ENCODE data around the gene CWC27. TPM values are rescaled to one million over a fixed set of nuclear protein-coding genes. Genes with fewer than 3 reads are reported as not detected.

Gene CWC27
- total and polyA plus RNA-seq, 9 of the 15 experiments (the other 6 are each of a cell fraction or from before 2014, with no cell fraction given), result 19.7 to 49.3 (median 38.3) TPM

DNA sequence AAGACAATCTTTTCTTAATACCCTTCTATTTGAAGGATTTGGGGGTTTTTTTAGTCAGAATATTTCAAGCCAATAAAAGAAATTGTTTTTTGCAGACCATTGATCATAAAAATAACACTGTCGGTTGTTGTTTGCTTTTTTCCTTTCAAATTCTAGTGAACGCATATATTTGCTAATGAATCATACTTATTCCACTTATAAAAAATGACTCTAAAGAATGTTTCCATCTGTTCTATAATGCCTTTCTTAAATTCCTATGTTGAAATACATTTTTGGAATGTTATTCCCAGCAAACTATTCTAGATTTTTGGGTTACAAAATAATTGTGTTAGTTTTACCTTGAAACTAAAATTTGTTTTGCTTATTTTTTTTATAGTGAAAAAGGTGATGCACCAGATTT is 32.2 kb downstream of the CWC27 start:
- no TSS peak for BruUV-seq (replicated peaks)
- H3K79me2 ChIP-seq (ENCODE audit: control insufficient read depth, insufficient read depth, low read length), result no peaks in the 10 kb centered on the region
- no peak overlapping the region for H3K4me3 ChIP-seq
- ATAC-seq, result no peak
- TF ChIP-seq, protein P1, sequence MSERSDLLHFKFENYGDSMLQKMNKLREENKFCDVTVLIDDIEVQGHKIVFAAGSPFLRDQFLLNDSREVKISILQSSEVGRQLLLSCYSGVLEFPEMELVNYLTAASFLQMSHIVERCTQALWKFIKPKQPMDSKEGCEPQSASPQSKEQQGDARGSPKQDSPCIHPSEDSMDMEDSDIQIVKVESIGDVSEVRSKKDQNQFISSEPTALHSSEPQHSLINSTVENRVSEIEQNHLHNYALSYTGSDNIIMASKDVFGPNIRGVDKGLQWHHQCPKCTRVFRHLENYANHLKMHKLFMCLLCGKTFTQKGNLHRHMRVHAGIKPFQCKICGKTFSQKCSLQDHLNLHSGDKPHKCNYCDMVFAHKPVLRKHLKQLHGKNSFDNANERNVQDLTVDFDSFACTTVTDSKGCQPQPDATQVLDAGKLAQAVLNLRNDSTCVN (CRISPR knock-in tag; IDR thresholded peaks at IDR 0.05), result no peak
- TF ChIP-seq TRIM24 (IDR thresholded peaks at IDR 0.05), result no peak
- TF ChIP-seq FOXK1 (CRISPR knock-in tag; IDR thresholded peaks at IDR 0.05; ENCODE audit: borderline replicate concordance), result no peak
- no peak for TF ChIP-seq ADNP (tag; IDR thresholded peaks at IDR 0.05)
- TF ChIP-seq HNRNPUL1 (IDR thresholded peaks at IDR 0.05; ENCODE audit: low read length), result no peak
- TF ChIP-seq, protein P2, sequence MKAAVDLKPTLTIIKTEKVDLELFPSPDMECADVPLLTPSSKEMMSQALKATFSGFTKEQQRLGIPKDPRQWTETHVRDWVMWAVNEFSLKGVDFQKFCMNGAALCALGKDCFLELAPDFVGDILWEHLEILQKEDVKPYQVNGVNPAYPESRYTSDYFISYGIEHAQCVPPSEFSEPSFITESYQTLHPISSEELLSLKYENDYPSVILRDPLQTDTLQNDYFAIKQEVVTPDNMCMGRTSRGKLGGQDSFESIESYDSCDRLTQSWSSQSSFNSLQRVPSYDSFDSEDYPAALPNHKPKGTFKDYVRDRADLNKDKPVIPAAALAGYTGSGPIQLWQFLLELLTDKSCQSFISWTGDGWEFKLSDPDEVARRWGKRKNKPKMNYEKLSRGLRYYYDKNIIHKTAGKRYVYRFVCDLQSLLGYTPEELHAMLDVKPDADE (conservative IDR thresholded peaks at IDR 0.05; ENCODE audit: control insufficient read depth, low read depth, low read length), result no peak
- TF ChIP-seq, protein P3, sequence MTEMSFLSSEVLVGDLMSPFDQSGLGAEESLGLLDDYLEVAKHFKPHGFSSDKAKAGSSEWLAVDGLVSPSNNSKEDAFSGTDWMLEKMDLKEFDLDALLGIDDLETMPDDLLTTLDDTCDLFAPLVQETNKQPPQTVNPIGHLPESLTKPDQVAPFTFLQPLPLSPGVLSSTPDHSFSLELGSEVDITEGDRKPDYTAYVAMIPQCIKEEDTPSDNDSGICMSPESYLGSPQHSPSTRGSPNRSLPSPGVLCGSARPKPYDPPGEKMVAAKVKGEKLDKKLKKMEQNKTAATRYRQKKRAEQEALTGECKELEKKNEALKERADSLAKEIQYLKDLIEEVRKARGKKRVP (CRISPR knock-in tag; IDR thresholded peaks at IDR 0.05), result no peak
- no peak for TF ChIP-seq FOXA3 (CRISPR knock-in tag; conservative IDR thresholded peaks at IDR 0.05 in 1 of 2, IDR thresholded peaks at IDR 0.05 in 1 of 2)
- TF ChIP-seq, protein P4, sequence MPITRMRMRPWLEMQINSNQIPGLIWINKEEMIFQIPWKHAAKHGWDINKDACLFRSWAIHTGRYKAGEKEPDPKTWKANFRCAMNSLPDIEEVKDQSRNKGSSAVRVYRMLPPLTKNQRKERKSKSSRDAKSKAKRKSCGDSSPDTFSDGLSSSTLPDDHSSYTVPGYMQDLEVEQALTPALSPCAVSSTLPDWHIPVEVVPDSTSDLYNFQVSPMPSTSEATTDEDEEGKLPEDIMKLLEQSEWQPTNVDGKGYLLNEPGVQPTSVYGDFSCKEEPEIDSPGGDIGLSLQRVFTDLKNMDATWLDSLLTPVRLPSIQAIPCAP (CRISPR knock-in tag; IDR thresholded peaks at IDR 0.05; ENCODE audit: borderline replicate concordance), result no peak
- no peak for TF ChIP-seq CTBP1 (IDR thresholded peaks at IDR 0.05; ENCODE audit: borderline replicate concordance)
- TF ChIP-seq ZNF347 (CRISPR knock-in tag; IDR thresholded peaks at IDR 0.05; ENCODE audit: low read depth), result no peak
- no peak for TF ChIP-seq CREB1 (IDR thresholded peaks at IDR 0.05)
- TF ChIP-seq CREB1 (CRISPR knock-in tag; IDR thresholded peaks at IDR 0.05), result no peak
- TF ChIP-seq MECOM (CRISPR knock-in tag; IDR thresholded peaks at IDR 0.05), result no peak
- TF ChIP-seq ESRRA (IDR thresholded peaks at IDR 0.05; ENCODE audit: borderline replicate concordance, low read depth), result no peak
- no peak for TF ChIP-seq NFE2 (IDR thresholded peaks at IDR 0.05; ENCODE audit: low read depth)
- TF ChIP-seq EGR1 (conservative IDR thresholded peaks at IDR 0.05), result no peak
- H3K4me1 ChIP-seq (replicated peaks in 1 of 2; ENCODE audit: control insufficient read depth in 2 of 2, insufficient read depth in 2 of 2, low read length in 2 of 2), result no peaks in the 10 kb centered on the region
- ChIA-PET POLR2A (no interaction called here), CTCF (ENCODE audit: low intra/inter-chr PET ratio) (no interaction called here)
- no peaks in the 10 kb centered on the region for H3K9me3 ChIP-seq (replicated peaks; ENCODE audit: control insufficient read depth, insufficient read depth, low read depth, low read length)
- in situ Hi-C loops (cut with MboI), result loop anchor here (10.0 kb wide), 1 partner anchor 684 kb away; the partner anchor contains the start of gene ADAMTS6
- H3K9ac ChIP-seq (ENCODE audit: insufficient read depth in 1 of 2, low read depth in 2 of 2, low read length in 2 of 2), result no peak overlapping the region
- intact Hi-C loops (cut with micrococcal nuclease), result no loop called here
- no peaks in the 10 kb centered on the region for H4K20me1 ChIP-seq (replicated peaks; ENCODE audit: control insufficient read depth, insufficient read depth, low read length)
- WGBS (ENCODE audit: insufficient coverage, low coverage, missing lambda C conversion rate), result 100% methylated on average over 2 of the region's 2 CpGs
- no peaks in the 10 kb centered on the region for H3K9me1 ChIP-seq (ENCODE audit: control insufficient read depth, insufficient read depth, low read length)
- FAIRE-seq, result no peak
- peaks cover 18% of the 10 kb centered on the region; the same call in 1 of the 3 replicates for H3K36me3 ChIP-seq (ENCODE audit: control insufficient read depth, insufficient read depth, low read length)
- no peak for DNase-seq (ENCODE audit: extremely low read depth in 1 of 4, low spot score in 3 of 4)
- no peaks in the 10 kb centered on the region for H3K27me3 ChIP-seq (ENCODE audit: control insufficient read depth in 2 of 2, insufficient read depth in 2 of 2, low read length in 2 of 2)
- H3K4me2 ChIP-seq (ENCODE audit: insufficient read depth, low read length), result no peak overlapping the region
- no peak overlapping the region for H3K27ac ChIP-seq (ENCODE audit: extremely low read depth, low read depth, low read length)
- no peak overlapping the region for H2AFZ ChIP-seq (ENCODE audit: low read depth, low read length)

All from K562 (cell line).